SK-N-SH treated with all-trans-retinoic acid at 6 μM for 48 hours (cell line): ENCODE measurements around the gene OR9A2.
"Not testable (repeated sequence)": the region's sequence is repeated elsewhere in the genome, so short reads cannot be mapped to it uniquely, and the experiment has no call there.

Experiments
- ATAC-seq: fragments of 200-7000 bp; cut with Tn5 transposase; 3 replicates; pipeline ENCODE4 v1.9.1; 2020; ENCODE audit warnings: mild to moderate bottlenecking, moderate library complexity
- ARNTL ChIP-seq: fragments of 450-650 bp; formaldehyde crosslinking; IDR thresholded peaks from 2 replicates; pipeline ENCODE4 v1.5.0; 2020; ENCODE audit warnings: low read depth, mild to moderate bottlenecking, moderate library complexity, borderline replicate concordance
- BACH2 ChIP-seq: fragments of 250-450 bp; sonication (Bioruptor Pico); IDR thresholded peaks from 2 replicates; pipeline ENCODE4 v1.9.0; 2021; ENCODE audit warnings: mild to moderate bottlenecking, borderline replicate concordance
- CREB5 ChIP-seq: fragments of 250-450 bp; sonication (Bioruptor Pico); IDR thresholded peaks from 2 replicates; pipeline ENCODE4 v1.5.1; 2020; ENCODE audit warnings: low read depth, mild to moderate bottlenecking, moderate library complexity
- CSDC2 ChIP-seq: fragments of 250-450 bp; sonication (Bioruptor Pico); IDR thresholded peaks from 2 replicates; pipeline ENCODE4 v1.5.0; 2020; ENCODE audit warnings: mild to moderate bottlenecking, moderate library complexity
- ESRRG ChIP-seq: fragments of 250-450 bp; sonication (Bioruptor Pico); IDR thresholded peaks from 2 replicates; pipeline ENCODE4 v1.6.1; 2021; ENCODE audit warnings: mild to moderate bottlenecking
- ISL1 ChIP-seq: fragments of 250-450 bp; sonication (Bioruptor Pico); IDR thresholded peaks from 2 replicates; pipeline ENCODE4 v2.1.2; 2022; ENCODE audit warnings: mild to moderate bottlenecking, moderate library complexity
- OSR1 ChIP-seq: fragments of 250-450 bp; sonication (Bioruptor Pico); IDR thresholded peaks from 2 replicates; pipeline ENCODE4 v1.8.0; 2022; ENCODE audit warnings: moderate library complexity, mild to moderate bottlenecking, inconsistent platforms
- PATZ1 ChIP-seq: fragments of 250-450 bp; sonication (Bioruptor Pico); IDR thresholded peaks from 2 replicates; pipeline ENCODE4 v1.8.0; 2020; ENCODE audit warnings: mild to moderate bottlenecking, moderate library complexity, borderline replicate concordance
- POU6F1 ChIP-seq: fragments of 250-450 bp; sonication (Bioruptor Pico); IDR thresholded peaks from 2 replicates; pipeline ENCODE4 v1.8.0; 2021; ENCODE audit warnings: low read depth, mild to moderate bottlenecking, moderate library complexity, borderline replicate concordance
- PPARA ChIP-seq: fragments of 250-450 bp; sonication (Bioruptor Pico); IDR thresholded peaks from 2 replicates; pipeline ENCODE4 v1.5.0; 2020; ENCODE audit warnings: mild to moderate bottlenecking, borderline replicate concordance
- RARB ChIP-seq: fragments of 250-450 bp; sonication (Bioruptor Pico); IDR thresholded peaks from 2 replicates; pipeline ENCODE4 v1.8.0; 2021; ENCODE audit warnings: mild to moderate bottlenecking, moderate library complexity
- SNAI2 ChIP-seq: fragments of 250-450 bp; sonication (Bioruptor Pico); IDR thresholded peaks from 2 replicates; pipeline ENCODE4 v1.5.0; 2020; ENCODE audit warnings: mild to moderate bottlenecking, moderate library complexity
- TCF4 ChIP-seq: fragments of 250-450 bp; sonication (Bioruptor Pico); IDR thresholded peaks from 2 replicates; pipeline ENCODE4 v1.8.0; 2021; ENCODE audit warnings: mild to moderate bottlenecking, moderate library complexity, borderline replicate concordance
- TOX ChIP-seq: fragments of 250-450 bp; sonication (Bioruptor Pico); IDR thresholded peaks from 2 replicates; pipeline ENCODE4 v1.8.0; 2021; ENCODE audit warnings: mild to moderate bottlenecking, moderate library complexity, borderline replicate concordance
- TSHZ2 ChIP-seq: fragments of 250-450 bp; sonication (Bioruptor Pico); IDR thresholded peaks from 2 replicates; pipeline ENCODE4 v1.5.0; 2020; ENCODE audit warnings: mild to moderate bottlenecking, moderate library complexity
- ZC3H10 ChIP-seq: fragments of 250-450 bp; sonication (Bioruptor Pico); IDR thresholded peaks from 2 replicates; pipeline ENCODE4 v1.5.1; 2021; ENCODE audit warnings: mild to moderate bottlenecking, moderate library complexity
- ZFP3 ChIP-seq: fragments of 250-450 bp; sonication (Bioruptor Pico); IDR thresholded peaks from 2 replicates; pipeline ENCODE4 v1.5.0; 2020; ENCODE audit warnings: mild to moderate bottlenecking, moderate library complexity
- ZFP30 ChIP-seq: fragments of 450-650 bp; formaldehyde crosslinking; IDR thresholded peaks from 2 replicates; pipeline ENCODE4 v1.5.0; 2022; ENCODE audit warnings: mild to moderate bottlenecking, moderate library complexity
- ZNF565 ChIP-seq: fragments of 450-650 bp; formaldehyde crosslinking; conservative IDR thresholded peaks from 2 replicates; pipeline ENCODE4 v1.5.0; 2020; ENCODE audit warnings: low read depth, mild to moderate bottlenecking, moderate library complexity
- ZNF70 ChIP-seq: fragments of 450-650 bp; formaldehyde crosslinking; IDR thresholded peaks from 2 replicates; pipeline ENCODE4 v1.5.0; 2020; ENCODE audit warnings: mild to moderate bottlenecking, moderate library complexity
- ZNF8 ChIP-seq: fragments of 450-650 bp; formaldehyde crosslinking; IDR thresholded peaks from 2 replicates; pipeline ENCODE4 v1.5.0; 2020; ENCODE audit warnings: mild to moderate bottlenecking, moderate library complexity

Gene OR9A2

GRCh38 chr7:142992427-142992826 lies 34.5 kb downstream of the OR9A2 start (continued):
- TF ChIP-seq SNAI2 (CRISPR knock-in tag) = no peak
- TF ChIP-seq BACH2 = no peak
- no peak for TF ChIP-seq TOX (CRISPR knock-in tag)
- no peak for TF ChIP-seq TSHZ2 (CRISPR knock-in tag)

GRCh38 chr7:142984297-142984696 lies 42.6 kb downstream of the OR9A2 start:
- ATAC-seq = no peak
- TF ChIP-seq POU6F1 (CRISPR knock-in tag) (no peak), ZC3H10 (no peak), ZNF8 (CRISPR knock-in tag) (no peak), ISL1 (no peak), CREB5 (CRISPR knock-in tag) (no peak), OSR1 (CRISPR knock-in tag) (no peak), BACH2 (no peak), ZNF70 (CRISPR knock-in tag) (no peak), PPARA (CRISPR knock-in tag) (no peak), TCF4 (no peak), PATZ1 (CRISPR knock-in tag) (no peak), ZFP3 (CRISPR knock-in tag) (no peak), CSDC2 (CRISPR knock-in tag) (no peak), ARNTL (CRISPR knock-in tag) (no peak), ZNF565 (CRISPR knock-in tag) (no peak), RARB (CRISPR knock-in tag) (no peak), ESRRG (CRISPR knock-in tag) (no peak), ZFP30 (CRISPR knock-in tag) (no peak), TOX (CRISPR knock-in tag) (no peak)

- no peak for ATAC-seq
- TF ChIP-seq BACH2 = no peak
Observed at GRCh38 chr7:142983825-142984224, 43.1 kb downstream of the OR9A2 start.

- ATAC-seq = not testable (repeated sequence)
- peak; percentile 61; the same call in 1 of the 2 replicates for TF ChIP-seq ZNF8 (CRISPR knock-in tag)
Observed at GRCh38 chr7:142978402-142978801, 48.5 kb downstream of the OR9A2 start.
